Measurements from ENCODE around the gene SLC39A3.

DNA sequence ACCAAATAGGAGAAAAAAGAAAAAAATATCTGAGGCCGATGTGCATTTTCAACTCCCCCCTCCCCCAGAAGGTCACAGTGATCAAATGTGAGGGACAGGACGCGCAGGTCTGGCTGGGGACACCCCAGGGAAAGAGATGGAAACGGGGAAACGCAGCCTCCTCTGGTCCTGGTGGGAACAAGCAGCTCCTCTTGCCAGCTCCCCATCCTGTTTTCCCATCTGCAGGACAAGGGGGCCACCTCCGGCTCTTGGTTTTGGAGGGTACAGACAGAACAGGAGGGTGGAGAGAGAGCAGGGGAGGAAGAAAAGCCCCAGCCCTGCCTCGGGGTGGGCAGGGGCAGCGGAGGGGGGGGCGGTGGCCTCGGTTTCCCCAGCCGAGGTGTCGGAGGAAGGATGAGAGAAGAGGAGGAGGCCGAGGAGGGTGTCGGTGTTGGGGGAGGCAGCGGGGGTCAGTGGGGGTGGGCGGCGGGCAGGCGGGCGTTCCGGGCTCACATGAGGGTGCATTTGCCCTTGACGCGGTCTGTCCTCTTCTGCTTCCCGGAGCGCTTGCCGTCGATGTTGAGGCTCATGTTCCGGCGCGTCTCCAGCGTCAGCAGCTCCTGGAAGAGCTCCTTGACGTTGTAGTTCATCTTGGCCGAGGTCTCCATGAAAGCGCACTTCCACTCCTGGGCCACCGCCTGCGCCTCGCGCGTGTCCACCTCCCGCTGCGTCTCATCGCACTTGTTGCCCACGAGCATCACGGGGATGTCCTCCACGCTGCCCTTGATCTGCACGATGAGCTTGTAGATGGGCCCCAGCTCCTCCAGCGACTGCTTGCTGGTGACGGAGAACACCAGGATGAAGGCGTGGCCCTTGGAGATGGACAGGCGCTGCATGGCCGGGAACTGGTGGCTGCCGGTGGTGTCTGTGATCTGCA lies 22.8 kb downstream of the SLC39A3 start:
- TF ChIP-seq CHD2 (IDR thresholded peaks at IDR 0.05; ENCODE audit: low read length) (no peak), BACH1 (IDR thresholded peaks at IDR 0.05; ENCODE audit: low read length) (no peak), KDM5A (IDR thresholded peaks at IDR 0.05; ENCODE audit: low read length) (no peak), POLR2A (IDR thresholded peaks at IDR 0.05; ENCODE audit: control extremely low read depth in 1 of 2, low read depth in 2 of 2, low read length in 2 of 2) (no peak), SRF (IDR thresholded peaks at IDR 0.05; ENCODE audit: low read depth, low read length) (no peak), CEBPB (IDR thresholded peaks at IDR 0.05; ENCODE audit: low read depth, low read length) (no peak), EZH2 (IDR thresholded peaks at IDR 0.05; ENCODE audit: low read depth, low read length, severe bottlenecking) (no peak)
- TF ChIP-seq, protein P1, sequence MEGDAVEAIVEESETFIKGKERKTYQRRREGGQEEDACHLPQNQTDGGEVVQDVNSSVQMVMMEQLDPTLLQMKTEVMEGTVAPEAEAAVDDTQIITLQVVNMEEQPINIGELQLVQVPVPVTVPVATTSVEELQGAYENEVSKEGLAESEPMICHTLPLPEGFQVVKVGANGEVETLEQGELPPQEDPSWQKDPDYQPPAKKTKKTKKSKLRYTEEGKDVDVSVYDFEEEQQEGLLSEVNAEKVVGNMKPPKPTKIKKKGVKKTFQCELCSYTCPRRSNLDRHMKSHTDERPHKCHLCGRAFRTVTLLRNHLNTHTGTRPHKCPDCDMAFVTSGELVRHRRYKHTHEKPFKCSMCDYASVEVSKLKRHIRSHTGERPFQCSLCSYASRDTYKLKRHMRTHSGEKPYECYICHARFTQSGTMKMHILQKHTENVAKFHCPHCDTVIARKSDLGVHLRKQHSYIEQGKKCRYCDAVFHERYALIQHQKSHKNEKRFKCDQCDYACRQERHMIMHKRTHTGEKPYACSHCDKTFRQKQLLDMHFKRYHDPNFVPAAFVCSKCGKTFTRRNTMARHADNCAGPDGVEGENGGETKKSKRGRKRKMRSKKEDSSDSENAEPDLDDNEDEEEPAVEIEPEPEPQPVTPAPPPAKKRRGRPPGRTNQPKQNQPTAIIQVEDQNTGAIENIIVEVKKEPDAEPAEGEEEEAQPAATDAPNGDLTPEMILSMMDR (IDR thresholded peaks at IDR 0.05; ENCODE audit: control extremely low read depth in 1 of 3, insufficient read depth in 1 of 3, low read depth in 1 of 3, low read length in 3 of 3), result no peak
- TF ChIP-seq, protein P2, sequence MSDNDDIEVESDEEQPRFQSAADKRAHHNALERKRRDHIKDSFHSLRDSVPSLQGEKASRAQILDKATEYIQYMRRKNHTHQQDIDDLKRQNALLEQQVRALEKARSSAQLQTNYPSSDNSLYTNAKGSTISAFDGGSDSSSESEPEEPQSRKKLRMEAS (IDR thresholded peaks at IDR 0.05), result no peak

Measured in H1 (cell line).